Heart left ventricle (tissue), 13 donors: ENCODE data around the gene IFNA21.

Experiments
- POLR2A ChIP-seq, 2 donors: fragments of 450-650 bp; IDR thresholded peaks; one replicate each; pipeline ENCODE4 v1.6.1; 2017; ENCODE audit warnings: antibody characterized with exemption in 2 of 2, mild to moderate bottlenecking in 2 of 2, moderate library complexity in 2 of 2
- TF ChIP-seq, protein P1 (sequence below), 12 donors: fragments of 200-600 bp; sonication (generic) in 4 of 12; IDR thresholded peaks; one replicate each; pipeline versions ENCODE4 v1.5.0 to v1.8.0; 2018 to 2022; ENCODE audit warnings: antibody characterized with exemption in 12 of 12, mild to moderate bottlenecking in 5 of 12
- donor health status: ischemic (EF 13 %, LVEDD 7.1; RV severe dilation, severe dysfunction).
- donor health status: DM: no; HTN: yes; CAD: no.
- donor health status: DM: no; HTN: no; CAD: no.
- donor health status: ischemic (EF 25% LVEDD 6.9; RV normal size, moderate dysfunction).
- donor health status: ischemic (EF 25% LVEDD 5.7; RV mildly dilated, moderate dysfunction).
- donor health status: ischemic (EF 35%, LVEDD 5.7; RV mildly dilated, moderate dysfunction).
- donor health status: nonischemic (EF 11% LVEDD 7.7; RV severe dilation, severe dysfunction).
- donor health status: DM: yes; HTN: yes; CAD: no.
- donor health status: PGD.
- donor health status: ischemic (EF 29% LVEDD 5.4; RV normal size, mild dysfunction).
- donor health status: nonischemic (EF 23%, LVEDD 6.1; RV moderate dilation, normal function).

DNA sequence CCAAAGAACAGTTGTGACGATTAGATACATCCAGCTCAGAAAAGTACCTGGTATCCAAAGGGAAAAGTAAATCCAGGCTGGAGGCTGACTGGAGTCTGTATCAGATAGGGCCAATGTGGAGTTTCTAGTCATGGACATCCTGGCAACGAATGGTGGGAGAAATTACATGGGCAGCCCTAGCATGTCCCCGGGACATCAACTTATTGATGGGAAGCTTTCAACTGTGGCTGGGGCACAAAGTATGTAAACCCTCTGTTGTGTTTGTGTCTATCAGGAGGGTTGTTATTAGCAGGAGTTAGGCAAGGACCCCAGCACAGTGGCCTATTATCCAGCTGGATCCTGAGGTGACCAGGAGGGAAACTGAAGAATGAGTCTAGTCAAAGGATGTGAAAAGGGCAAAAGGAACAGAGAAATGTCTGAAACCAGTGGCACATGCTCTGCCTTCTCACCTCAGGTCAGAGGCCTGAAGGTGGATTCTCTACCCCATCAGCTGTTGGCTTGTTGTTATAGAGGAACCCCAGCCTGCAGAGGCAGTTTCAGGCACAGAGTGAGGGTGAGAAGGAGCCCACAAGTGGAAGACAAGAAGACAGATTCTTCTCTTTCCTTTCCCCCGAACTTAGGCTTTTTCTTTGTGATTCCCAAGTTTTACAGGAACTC lies 44.7 kb downstream of the IFNA21 start:
- TF ChIP-seq, protein P1, sequence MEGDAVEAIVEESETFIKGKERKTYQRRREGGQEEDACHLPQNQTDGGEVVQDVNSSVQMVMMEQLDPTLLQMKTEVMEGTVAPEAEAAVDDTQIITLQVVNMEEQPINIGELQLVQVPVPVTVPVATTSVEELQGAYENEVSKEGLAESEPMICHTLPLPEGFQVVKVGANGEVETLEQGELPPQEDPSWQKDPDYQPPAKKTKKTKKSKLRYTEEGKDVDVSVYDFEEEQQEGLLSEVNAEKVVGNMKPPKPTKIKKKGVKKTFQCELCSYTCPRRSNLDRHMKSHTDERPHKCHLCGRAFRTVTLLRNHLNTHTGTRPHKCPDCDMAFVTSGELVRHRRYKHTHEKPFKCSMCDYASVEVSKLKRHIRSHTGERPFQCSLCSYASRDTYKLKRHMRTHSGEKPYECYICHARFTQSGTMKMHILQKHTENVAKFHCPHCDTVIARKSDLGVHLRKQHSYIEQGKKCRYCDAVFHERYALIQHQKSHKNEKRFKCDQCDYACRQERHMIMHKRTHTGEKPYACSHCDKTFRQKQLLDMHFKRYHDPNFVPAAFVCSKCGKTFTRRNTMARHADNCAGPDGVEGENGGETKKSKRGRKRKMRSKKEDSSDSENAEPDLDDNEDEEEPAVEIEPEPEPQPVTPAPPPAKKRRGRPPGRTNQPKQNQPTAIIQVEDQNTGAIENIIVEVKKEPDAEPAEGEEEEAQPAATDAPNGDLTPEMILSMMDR (IDR thresholded peaks at IDR 0.05), result no peak
- no peak for TF ChIP-seq POLR2A (IDR thresholded peaks at IDR 0.05)
